Esophagus squamous epithelium (tissue), 4 donors: ENCODE results near the gene PF4V1.
A peak's percentile ranks its signal among the peaks of the same experiment; 100 is the strongest.

Experiments used
- CTCF ChIP-seq, 6 experiments: fragments of 450-650 bp in 4 of 6; fragments of 200-600 bp in 2 of 6; sonication (generic) in 2 of 6; IDR thresholded peaks; one replicate each; pipeline ENCODE4 v1.5.1; 2016 to 2019; ENCODE audit warnings: antibody characterized with exemption in 6 of 6, mild to moderate bottlenecking in 4 of 6, moderate library complexity in 4 of 6
- POLR2A ChIP-seq, 4 donors: fragments of 450-650 bp; IDR thresholded peaks; one replicate each; pipeline ENCODE4 v1.6.1; 2017; ENCODE audit warnings: antibody characterized with exemption in 4 of 4, mild to moderate bottlenecking in 4 of 4, moderate library complexity in 3 of 4

- TF ChIP-seq CTCF (IDR thresholded peaks at IDR 0.05) (peak in 1 of 6 experiments; percentile 33), POLR2A (IDR thresholded peaks at IDR 0.05) (no peak)
Observed at GRCh38 chr4:73853246-73853704, at the start of gene PF4V1.
